DND-41 (cell line): ENCODE data around the gene PURB.
A peak's percentile ranks its signal among the peaks of the same experiment; 100 is the strongest.

Source experiments
- ATAC-seq: fragments of 200-7000 bp; cut with Tn5 transposase; 3 replicates; pipeline ENCODE4 v1.9.1; 2021; ENCODE audit warnings: low read depth; ENCODE audit not compliant: insufficient read depth
- DNase-seq: peaks from one replicate; pipeline ENCODE4 v3.0.0-alpha.2; 2020
- H2AFZ ChIP-seq: 2 replicates; pipeline ENCODE4 v1.6.0; 2012; ENCODE audit warnings: low read depth, low read length
- H3K27ac ChIP-seq: 2 replicates; pipeline ENCODE4 v1.5.1; 2012; ENCODE audit warnings: low read length, inconsistent platforms
- H3K27me3 ChIP-seq: fragments of 200-600 bp; sonication (generic); 2 replicates; pipeline ENCODE4 v1.6.0; 2012; ENCODE audit warnings: low read length, mild to moderate bottlenecking, inconsistent platforms; ENCODE audit not compliant: insufficient read depth, poor library complexity
- H3K36me3 ChIP-seq: 2 replicates; pipeline ENCODE4 v1.5.1; 2012; ENCODE audit warnings: low read length, inconsistent platforms; ENCODE audit not compliant: insufficient read depth
- H3K4me1 ChIP-seq: 2 replicates; pipeline ENCODE4 v1.5.1; 2012; ENCODE audit warnings: mild to moderate bottlenecking, low read length; ENCODE audit not compliant: insufficient read depth
- H3K4me2 ChIP-seq: 2 replicates; pipeline ENCODE4 v1.6.0; 2012; ENCODE audit warnings: mild to moderate bottlenecking, moderate library complexity, low read length, inconsistent platforms; ENCODE audit not compliant: insufficient read depth
- H3K4me3 ChIP-seq, 2 experiments: fragments of 200-600 bp in 1 of 2; shearing (Covaris generic) in 1 of 2; 2 replicates each; pipeline ENCODE4 v1.5.1; 2012 to 2016; ENCODE audit warnings: inconsistent platforms in 2 of 2, low read length in 2 of 2, mild to moderate bottlenecking in 2 of 2, low read depth in 1 of 2, moderate library complexity in 1 of 2
- H3K79me2 ChIP-seq: 2 replicates; pipeline ENCODE4 v1.6.0; 2012; ENCODE audit warnings: low read length, inconsistent platforms; ENCODE audit not compliant: insufficient read depth
- H3K9ac ChIP-seq: 2 replicates; pipeline ENCODE4 v1.6.0; 2012; ENCODE audit warnings: low read depth, mild to moderate bottlenecking, inconsistent platforms, low read length, moderate library complexity
- H3K9me3 ChIP-seq: 2 replicates; pipeline ENCODE4 v1.5.1; 2012; ENCODE audit warnings: low read length, moderate library complexity, mild to moderate bottlenecking, inconsistent platforms; ENCODE audit not compliant: insufficient read depth, severe bottlenecking
- H4K20me1 ChIP-seq: 2 replicates; pipeline ENCODE4 v1.6.0; 2012; ENCODE audit warnings: low read length; ENCODE audit not compliant: insufficient read depth
- EZH2 ChIP-seq: IDR thresholded peaks from 3 replicates; pipeline ENCODE4 v1.6.1; 2012; ENCODE audit warnings: borderline replicate concordance, low read depth, mild to moderate bottlenecking, moderate library complexity, low read length, inconsistent platforms; ENCODE audit not compliant: severe bottlenecking
- TF ChIP-seq, protein P1 (sequence below): IDR thresholded peaks from 2 replicates; pipeline ENCODE4 v1.5.1; 2012; ENCODE audit warnings: borderline replicate concordance, low read length, moderate library complexity, mild to moderate bottlenecking; ENCODE audit not compliant: poor library complexity, severe bottlenecking; ENCODE audit errors: extremely low read depth

Gene PURB

DNA sequence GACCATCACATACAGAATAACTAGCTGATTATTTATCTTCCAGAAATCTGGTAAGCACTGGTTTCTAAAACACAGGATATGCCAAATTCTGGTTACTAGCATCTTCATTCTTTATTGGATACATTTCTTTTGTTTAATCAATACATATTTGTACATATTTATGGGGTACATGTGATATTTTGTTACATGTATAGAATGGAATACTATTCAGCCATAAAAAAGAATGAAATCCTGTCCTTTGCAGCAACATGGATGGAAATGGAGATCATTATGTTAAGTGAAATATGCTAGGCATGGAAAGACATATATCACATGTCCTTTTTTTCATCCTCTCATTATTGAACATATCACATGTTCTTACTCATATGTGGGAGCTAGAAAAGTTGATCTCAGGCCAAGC lies 32.7 kb upstream of the PURB start:
- Histone ChIP-seq H3K4me2 (no peak overlapping the region), H3K79me2 (no peaks in the 10 kb centered on the region), H3K4me1 (peaks cover 5% of the 10 kb centered on the region; the same call in 1 of the 2 replicates), H3K27me3 (no peaks in the 10 kb centered on the region), H2AFZ (no peak overlapping the region), H3K27ac (no peak overlapping the region), H3K36me3 (no peaks in the 10 kb centered on the region), H3K9me3 (no peaks in the 10 kb centered on the region), H3K9ac (no peak overlapping the region), H4K20me1 (no peaks in the 10 kb centered on the region), H3K4me3 (no peak overlapping the region)
- TF ChIP-seq, protein P1, sequence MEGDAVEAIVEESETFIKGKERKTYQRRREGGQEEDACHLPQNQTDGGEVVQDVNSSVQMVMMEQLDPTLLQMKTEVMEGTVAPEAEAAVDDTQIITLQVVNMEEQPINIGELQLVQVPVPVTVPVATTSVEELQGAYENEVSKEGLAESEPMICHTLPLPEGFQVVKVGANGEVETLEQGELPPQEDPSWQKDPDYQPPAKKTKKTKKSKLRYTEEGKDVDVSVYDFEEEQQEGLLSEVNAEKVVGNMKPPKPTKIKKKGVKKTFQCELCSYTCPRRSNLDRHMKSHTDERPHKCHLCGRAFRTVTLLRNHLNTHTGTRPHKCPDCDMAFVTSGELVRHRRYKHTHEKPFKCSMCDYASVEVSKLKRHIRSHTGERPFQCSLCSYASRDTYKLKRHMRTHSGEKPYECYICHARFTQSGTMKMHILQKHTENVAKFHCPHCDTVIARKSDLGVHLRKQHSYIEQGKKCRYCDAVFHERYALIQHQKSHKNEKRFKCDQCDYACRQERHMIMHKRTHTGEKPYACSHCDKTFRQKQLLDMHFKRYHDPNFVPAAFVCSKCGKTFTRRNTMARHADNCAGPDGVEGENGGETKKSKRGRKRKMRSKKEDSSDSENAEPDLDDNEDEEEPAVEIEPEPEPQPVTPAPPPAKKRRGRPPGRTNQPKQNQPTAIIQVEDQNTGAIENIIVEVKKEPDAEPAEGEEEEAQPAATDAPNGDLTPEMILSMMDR = no peak
- TF ChIP-seq EZH2 = no peak
- ATAC-seq (no peak), DNase-seq (no peak)

DNA sequence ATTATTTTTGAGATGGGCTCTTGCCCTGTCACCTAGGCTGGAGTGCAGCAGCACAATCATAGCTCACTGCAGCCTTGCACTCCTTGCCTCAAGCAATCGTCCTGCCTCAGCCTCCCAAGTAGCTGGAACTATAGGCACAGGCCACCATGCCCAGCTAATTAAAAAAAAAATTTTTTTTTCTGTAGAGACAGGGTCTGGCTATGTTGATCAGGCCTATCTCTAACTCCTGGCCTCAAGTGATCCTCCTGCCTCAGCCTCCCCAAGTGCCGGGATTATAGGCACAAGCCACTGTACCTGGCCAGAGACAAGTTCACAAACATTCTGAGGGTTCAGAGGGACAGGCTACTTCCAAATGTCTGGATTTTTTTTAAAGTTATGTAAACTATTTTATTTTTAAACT lies 32.1 kb upstream of the PURB start:
- H3K79me2 ChIP-seq = no peaks in the 10 kb centered on the region
- no peak overlapping the region for H2AFZ ChIP-seq
- H3K27me3 ChIP-seq = no peaks in the 10 kb centered on the region
- no peak overlapping the region for H3K4me2 ChIP-seq
- no peak overlapping the region for H3K9ac ChIP-seq
- DNase-seq = no peak
- no peaks in the 10 kb centered on the region for H4K20me1 ChIP-seq
- no peak overlapping the region for H3K4me3 ChIP-seq
- TF ChIP-seq, protein P1 = no peak
- no peak for TF ChIP-seq EZH2
- H3K36me3 ChIP-seq = no peaks in the 10 kb centered on the region
- ATAC-seq = no peak
- no peaks in the 10 kb centered on the region for H3K9me3 ChIP-seq
- peaks cover 5% of the 10 kb centered on the region; the same call in 1 of the 2 replicates for H3K4me1 ChIP-seq
- H3K27ac ChIP-seq = no peak overlapping the region

DNA sequence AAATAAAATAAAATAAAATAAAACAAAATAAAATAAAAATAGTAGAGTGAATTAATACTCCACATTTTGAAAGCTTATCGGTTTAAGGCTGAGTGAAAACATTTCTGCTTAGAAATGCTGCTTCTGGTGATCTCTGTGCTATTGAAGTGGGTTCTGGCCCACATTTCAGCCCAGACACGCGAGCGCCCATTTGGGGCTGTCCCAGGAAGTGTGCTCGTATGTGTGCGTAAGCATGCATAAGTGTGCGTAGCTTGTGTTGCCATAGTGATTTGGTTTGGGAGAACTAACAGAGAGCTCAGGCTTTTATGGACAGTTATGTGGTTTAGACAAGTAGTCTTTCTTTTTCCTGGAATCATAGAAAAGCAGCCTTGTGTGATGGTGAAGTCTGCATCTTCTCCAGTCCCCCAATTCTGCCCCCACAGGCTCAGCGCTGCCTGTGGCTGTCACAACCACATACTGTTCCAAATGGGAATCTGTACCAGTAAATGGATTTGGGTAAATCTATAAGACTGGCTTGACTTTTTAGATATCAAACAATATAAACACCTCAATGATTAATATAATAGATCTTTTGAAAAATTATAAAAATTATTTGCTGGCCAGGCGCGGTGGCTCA lies 29.8 kb upstream of the PURB start:
- peak; percentile 52; the same call in 2 of the 3 replicates for ATAC-seq

More for the DNA sequence above, 29.8 kb upstream of the PURB start:
- Histone ChIP-seq H2AFZ (no peak overlapping the region), H3K4me1 (no peaks in the 10 kb centered on the region), H3K27me3 (no peaks in the 10 kb centered on the region), H3K27ac (no peak overlapping the region), H3K36me3 (no peaks in the 10 kb centered on the region), H3K4me3 (no peak overlapping the region), H3K79me2 (no peaks in the 10 kb centered on the region), H3K9me3 (no peaks in the 10 kb centered on the region), H3K4me2 (no peak overlapping the region), H3K9ac (no peak overlapping the region), H4K20me1 (no peaks in the 10 kb centered on the region)
- no peak for TF ChIP-seq EZH2
- TF ChIP-seq, protein P1 = no peak
- DNase-seq = no peak
